ACHN (cell line): ENCODE data around the gene COX7A1.
A peak's percentile ranks its signal among the peaks of the same experiment; 100 is the strongest.
"Not testable (repeated sequence)": the region's sequence is repeated elsewhere in the genome, so short reads cannot be mapped to it uniquely, and the experiment has no call there.

Experiments
- DNase-seq: peaks from one replicate; pipeline ENCODE4 v3.0.0-alpha.2; 2015
- in situ Hi-C: cut with HindIII; loops from 2 replicates; pipeline ENCODE4 v1.10.0; 2017; ENCODE audit warnings: low sequenced_read_pairs, low pct_ligation_motif_present, low pct_unique_long_range_greater_than_20kb

The COX7A1 gene

DNA sequence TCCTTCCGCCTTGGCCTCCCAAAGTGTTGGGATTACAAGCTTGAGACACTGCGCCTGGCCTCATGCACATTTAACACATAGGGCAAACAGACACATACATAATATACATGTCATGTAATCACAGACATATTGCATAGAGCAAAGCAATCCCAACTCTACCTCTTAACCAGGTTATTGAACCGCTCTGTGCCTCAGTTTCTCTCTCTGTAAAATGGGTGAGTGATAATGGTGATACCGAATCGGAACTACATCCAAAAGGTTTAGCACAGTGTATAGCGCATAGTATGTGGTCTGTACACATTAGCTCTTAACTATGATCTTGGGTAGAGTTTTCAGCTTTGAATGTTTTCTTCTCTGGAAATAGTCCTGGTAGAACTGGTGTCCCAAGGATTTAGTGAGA, 7.6 kb downstream of the COX7A1 start:
- no peak for DNase-seq
- in situ Hi-C loops = no loop called here

DNA sequence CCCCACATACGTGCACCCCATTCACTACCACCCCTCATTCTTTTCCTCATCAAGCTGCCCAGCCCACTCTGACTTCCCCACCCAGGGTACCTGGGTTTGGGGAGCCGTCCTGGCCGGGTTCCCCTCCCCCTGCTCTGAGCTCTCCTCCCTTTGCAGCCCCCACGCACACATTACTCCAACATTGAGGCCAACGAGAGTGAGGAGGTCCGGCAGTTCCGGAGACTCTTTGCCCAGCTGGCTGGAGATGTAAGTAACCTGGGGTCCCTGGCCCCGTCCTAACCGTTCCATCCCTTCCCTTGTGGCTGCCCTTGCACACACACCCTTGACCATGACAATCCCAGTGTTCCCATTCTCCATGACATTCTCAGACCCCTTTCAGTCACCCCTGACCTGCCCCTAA, 9.8 kb downstream of the COX7A1 start:
- no peak for DNase-seq
- in situ Hi-C loops = no loop called here

DNA sequence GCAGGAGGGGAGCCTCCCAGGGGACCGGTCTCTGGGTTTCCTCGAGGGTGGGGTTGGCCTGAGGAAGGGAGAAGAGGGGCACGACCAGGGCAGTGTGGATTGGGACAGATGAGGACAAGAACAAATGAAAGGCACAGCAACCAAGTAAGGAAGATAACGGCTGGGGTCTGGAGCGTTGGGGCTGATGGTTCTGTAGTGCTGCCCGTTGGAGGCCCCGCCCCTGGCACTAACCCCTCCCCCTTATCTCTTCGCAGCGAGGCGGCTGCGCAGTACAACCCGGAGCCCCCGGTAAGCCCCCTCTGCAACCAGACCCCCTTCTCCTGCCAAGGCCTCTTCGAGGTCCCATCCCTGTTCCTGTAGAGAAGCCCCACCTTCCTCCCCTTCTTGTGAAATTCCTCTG, 10.2 kb downstream of the COX7A1 start:
- in situ Hi-C loops = no loop called here
- DNase-seq = no peak

DNA sequence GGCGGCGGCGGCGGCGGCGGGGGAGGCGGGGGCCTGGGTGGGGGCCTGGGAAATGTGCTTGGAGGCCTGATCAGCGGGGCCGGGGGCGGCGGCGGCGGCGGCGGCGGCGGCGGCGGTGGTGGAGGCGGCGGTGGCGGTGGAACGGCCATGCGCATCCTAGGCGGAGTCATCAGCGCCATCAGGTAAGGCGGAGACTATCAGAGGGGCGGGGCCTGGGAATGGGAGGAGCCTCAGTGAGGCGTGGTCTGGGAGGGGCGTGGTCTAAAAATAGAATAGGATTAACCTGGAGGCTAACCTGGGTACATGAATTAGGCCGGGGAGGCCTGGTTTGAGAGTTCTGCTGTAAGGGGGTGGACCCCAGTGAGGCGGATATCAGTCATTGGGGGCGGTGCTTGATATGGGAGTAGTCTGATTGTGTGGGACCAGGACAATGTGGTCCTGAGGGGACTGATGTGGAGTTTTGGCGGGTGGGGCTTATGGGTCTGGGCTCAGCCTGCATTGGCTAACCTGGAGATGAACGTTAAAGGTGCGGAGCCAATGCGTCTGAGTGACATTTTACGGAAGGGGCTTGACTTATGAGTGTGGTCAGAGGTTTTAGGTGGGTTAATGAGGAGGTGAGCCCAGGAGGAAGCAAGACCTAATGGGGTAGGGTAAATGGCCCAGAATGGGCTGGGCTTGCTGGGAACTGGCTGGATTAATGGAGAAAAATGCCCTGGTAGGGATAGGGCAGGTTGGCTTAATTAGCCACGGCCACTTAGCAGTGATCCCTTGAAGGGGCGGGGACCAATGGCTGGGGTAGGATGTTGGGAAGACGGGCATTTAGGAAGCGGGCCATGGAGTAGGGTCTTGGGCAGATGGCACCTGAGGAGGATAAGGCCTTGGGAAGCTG, 11.0 kb downstream of the COX7A1 start:
- in situ Hi-C loops = no loop called here
- DNase-seq = peak; percentile 79

- in situ Hi-C loops = no loop called here
Measured at GRCh38 chr19:36140304-36141038, 11.8 kb downstream of the COX7A1 start.

DNA sequence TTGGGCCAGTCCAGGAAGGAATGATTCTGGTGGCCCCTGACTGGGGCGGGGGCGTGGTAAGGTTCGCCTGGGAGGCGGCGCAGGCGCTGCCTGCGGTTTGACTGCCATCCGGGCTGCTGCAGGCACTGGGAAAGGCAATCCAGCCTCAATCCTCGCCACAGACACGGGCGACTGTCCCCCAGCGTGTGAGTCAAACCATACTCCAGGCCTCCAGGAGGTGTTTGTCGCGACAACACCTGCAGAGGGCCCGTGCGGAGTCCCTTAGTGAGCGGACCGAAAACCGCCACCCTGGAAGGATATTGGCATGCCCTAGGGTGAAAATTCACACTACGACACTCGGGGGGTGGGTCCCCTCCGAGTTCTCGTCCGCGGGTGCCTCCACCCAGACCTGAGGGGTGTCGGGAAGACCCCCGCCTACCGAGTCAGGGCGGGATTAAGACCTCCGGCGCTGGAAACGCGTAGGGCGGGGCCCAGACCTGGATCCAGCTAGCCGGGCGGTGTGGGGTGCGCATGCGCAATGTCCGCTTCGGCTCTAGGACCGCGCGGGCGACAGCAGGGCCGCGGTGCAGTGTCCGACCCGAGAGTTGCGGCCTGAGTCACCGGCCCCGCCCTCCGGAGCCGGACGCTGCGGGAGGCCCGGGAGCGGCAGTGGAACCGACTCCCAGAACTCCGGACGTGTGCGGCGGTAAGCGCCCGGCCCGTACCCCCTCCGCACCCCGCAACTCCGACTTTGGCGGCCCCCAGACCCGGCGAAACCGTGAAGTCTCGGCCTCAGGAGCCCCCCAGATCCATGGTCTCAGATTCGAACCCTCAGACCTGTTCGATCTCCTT, 12.6 kb downstream of the COX7A1 start, which contains the start of gene CAPNS1:
Gene CAPNS1, plus strand, starts transcription at position 594 of the 831 bp plus-strand sequence. CDS start 946 bp downstream, outside the sequence.
- DNase-seq = peak; percentile 94
- in situ Hi-C loops = no loop called here

More at GRCh38 chr19:36140304-36141038, 11.8 kb downstream of the COX7A1 start:
- DNase-seq = peak; percentile 67

- in situ Hi-C loops = no loop called here
- no peak for DNase-seq
Measured at GRCh38 chr19:36139120-36139472, 13.2 kb downstream of the COX7A1 start.

DNA sequence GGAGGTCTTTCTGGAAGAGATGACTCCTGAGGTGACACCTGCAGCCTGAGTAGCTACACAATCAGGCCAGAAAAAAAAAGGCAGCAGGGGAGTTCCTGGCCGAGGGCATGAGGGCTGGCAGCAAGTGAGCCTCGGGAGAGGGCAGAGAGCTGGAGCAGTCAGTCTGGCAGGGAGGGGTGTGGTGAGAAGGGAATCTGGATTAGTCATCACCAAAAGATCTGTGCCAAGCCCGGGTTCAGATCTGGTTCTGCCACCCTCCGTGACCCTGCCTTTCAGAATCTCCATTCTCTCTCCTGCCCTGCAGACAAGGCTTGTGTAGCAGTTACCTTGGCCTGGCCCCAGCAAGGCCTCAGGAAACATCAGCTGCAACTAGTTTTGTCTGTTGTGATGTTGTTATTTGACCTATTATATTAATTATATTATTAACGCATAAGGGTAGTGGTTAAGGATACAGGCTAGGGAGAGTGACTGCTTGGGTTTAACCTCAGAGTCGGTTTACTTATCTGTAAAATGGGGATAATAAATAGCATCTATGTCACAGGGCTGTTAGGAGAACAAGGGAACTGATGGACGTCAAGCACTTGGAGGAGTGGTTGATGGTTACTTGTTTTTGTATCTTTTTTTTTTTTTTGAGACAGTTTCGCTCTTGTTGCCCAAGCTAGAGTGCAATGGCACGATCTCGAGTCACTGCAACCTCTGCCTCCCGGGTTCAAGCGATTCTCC, 15.1 kb downstream of the COX7A1 start:
- in situ Hi-C loops = no loop called here

GRCh38 chr19:36134867-36135266, 17.4 kb downstream of the COX7A1 start:
- in situ Hi-C loops, DNase-seq: not testable (repeated sequence)

More for the DNA sequence above, 15.1 kb downstream of the COX7A1 start:
- DNase-seq = peak; percentile 81

GRCh38 chr19:36131221-36131620, 21.0 kb downstream of the COX7A1 start:
- in situ Hi-C loops, DNase-seq: not testable (repeated sequence)

GRCh38 chr19:36128392-36128736, 23.9 kb downstream of the COX7A1 start:
- in situ Hi-C loops = no loop called here
- no peak for DNase-seq

- in situ Hi-C loops = no loop called here
- DNase-seq = no peak
Measured at GRCh38 chr19:36125557-36125956, 26.7 kb downstream of the COX7A1 start.

- in situ Hi-C loops = no loop called here
- no peak for DNase-seq
Measured at GRCh38 chr19:36121486-36122124, 30.6 kb downstream of the COX7A1 start.

DNA sequence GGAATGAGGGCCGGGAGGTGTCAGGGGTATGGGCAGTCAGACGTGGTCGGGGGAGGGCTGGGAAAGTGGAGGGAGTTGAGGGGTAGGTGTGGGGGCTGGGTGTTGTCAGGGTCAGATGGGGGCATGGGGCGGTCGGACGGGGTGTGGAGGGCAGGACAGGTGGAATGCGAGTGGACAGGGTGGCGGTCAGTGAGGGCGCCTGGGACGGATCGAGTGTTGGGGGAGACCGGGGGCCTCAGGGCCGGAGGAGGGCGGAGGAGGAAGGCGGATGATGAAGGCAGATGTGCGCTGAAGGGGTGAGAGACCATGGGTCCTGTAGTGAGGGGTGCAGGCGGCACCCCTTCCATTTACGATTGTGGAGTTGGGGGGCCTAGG, 31.3 kb downstream of the COX7A1 start:
- no peak for DNase-seq
- in situ Hi-C loops = no loop called here

- no peak for DNase-seq
- in situ Hi-C loops = no loop called here
Measured at GRCh38 chr19:36120092-36120983, 31.9 kb downstream of the COX7A1 start.

DNA sequence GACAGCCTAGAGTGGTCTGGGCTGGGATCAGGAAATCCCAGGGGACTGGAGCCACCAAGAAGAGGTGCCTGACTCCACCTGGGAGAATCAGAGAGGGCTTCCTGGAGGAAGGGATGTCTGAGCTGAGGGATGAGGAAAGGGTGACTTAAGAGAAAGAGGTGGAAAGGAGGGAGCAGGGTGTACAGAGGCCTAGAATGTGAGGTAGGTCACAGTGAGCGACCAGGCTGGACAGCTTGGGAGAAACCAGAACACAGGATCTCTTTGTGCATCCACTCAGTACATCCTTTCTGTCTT, 36.0 kb downstream of the COX7A1 start:
- DNase-seq = no peak
- in situ Hi-C loops = no loop called here
